IPS-18a (cell line): ENCODE results near the gene LRRC4.

Experiments
- H3K27ac ChIP-seq: one replicate; pipeline ENCODE4 v1.5.1; 2013; ENCODE audit warnings: low read length
- H3K27me3 ChIP-seq: one replicate; pipeline ENCODE4 v1.6.1; 2013; ENCODE audit warnings: mild to moderate bottlenecking, low read length; ENCODE audit not compliant: control insufficient read depth, insufficient read depth
- H3K36me3 ChIP-seq: one replicate; pipeline ENCODE4 v1.6.1; 2013; ENCODE audit warnings: low read depth, low read length; ENCODE audit not compliant: control insufficient read depth
- H3K4me1 ChIP-seq: one replicate; pipeline ENCODE4 v1.6.1; 2013; ENCODE audit warnings: low read depth, low read length; ENCODE audit not compliant: control insufficient read depth
- H3K4me3 ChIP-seq: one replicate; pipeline ENCODE4 v1.5.1; 2013; ENCODE audit warnings: low read length
- H3K9ac ChIP-seq: one replicate; pipeline ENCODE4 v1.6.1; 2013; ENCODE audit warnings: mild to moderate bottlenecking, low read length, moderate library complexity
- H3K9me3 ChIP-seq: one replicate; pipeline ENCODE4 v1.6.1; 2013; ENCODE audit warnings: low read depth, low read length; ENCODE audit not compliant: control insufficient read depth

LRRC4 gene

GRCh38 chr7:128039544-128039953 is 8.3 kb upstream of the LRRC4 start:
- no peaks in the 10 kb centered on the region for H3K27me3 ChIP-seq
- no peaks in the 10 kb centered on the region for H3K9me3 ChIP-seq
- H3K9ac ChIP-seq = no peak overlapping the region
- H3K4me1 ChIP-seq = no peaks in the 10 kb centered on the region
- H3K27ac ChIP-seq = no peak overlapping the region
- H3K36me3 ChIP-seq = no peaks in the 10 kb centered on the region
- no peak overlapping the region for H3K4me3 ChIP-seq

DNA sequence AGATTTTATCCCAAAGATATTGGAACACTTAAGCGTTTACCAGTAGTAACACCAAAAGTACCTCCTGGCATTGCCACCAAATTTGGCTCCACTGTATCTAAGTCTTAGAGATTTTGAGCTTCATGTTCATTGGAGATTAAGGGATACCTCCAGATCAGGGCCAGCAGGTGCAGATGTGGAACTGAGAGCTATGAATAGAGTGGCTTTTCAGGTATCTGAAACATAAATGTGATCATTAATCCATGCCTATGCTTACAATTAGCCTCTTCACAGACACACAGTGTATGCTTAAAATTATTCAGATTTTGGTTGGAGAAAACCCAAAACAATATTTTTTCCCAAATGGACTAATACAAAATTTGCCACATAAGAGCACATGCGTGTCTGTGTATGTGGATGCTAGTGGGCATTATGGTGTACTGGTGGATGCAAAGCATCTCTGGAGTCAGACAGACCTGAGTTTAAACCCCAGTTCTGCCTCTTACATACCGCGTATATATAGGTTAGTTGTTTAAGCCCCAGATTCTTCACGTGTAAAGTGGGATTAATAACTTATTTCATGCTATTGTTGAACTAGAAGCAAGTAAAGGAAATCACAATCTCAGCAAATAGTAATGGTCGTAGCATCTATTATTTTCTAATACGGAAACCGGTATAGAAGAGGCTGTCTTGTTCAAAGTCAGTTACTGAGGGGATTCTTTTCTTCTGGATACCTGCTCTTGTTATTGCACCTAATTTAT is 6.8 kb upstream of the LRRC4 start:
- H3K36me3 ChIP-seq = no peaks in the 10 kb centered on the region
- no peak overlapping the region for H3K9ac ChIP-seq
- peaks cover 4% of the 10 kb centered on the region for H3K4me1 ChIP-seq
- H3K27me3 ChIP-seq = peaks cover 13% of the 10 kb centered on the region
- H3K9me3 ChIP-seq = no peaks in the 10 kb centered on the region
- no peak overlapping the region for H3K27ac ChIP-seq
- no peak overlapping the region for H3K4me3 ChIP-seq

GRCh38 chr7:128037081-128037480 is 5.8 kb upstream of the LRRC4 start:
- Histone ChIP-seq H3K9me3 (no peaks in the 10 kb centered on the region), H3K4me3 (no peak overlapping the region), H3K27me3 (peaks cover 20% of the 10 kb centered on the region), H3K9ac (no peak overlapping the region), H3K36me3 (no peaks in the 10 kb centered on the region), H3K27ac (no peak overlapping the region), H3K4me1 (peaks cover 8% of the 10 kb centered on the region)

- H3K4me1 ChIP-seq = peaks cover 8% of the 10 kb centered on the region
- H3K27me3 ChIP-seq = peaks cover 20% of the 10 kb centered on the region
- H3K27ac ChIP-seq = no peak overlapping the region
- no peaks in the 10 kb centered on the region for H3K9me3 ChIP-seq
- H3K36me3 ChIP-seq = no peaks in the 10 kb centered on the region
- H3K9ac ChIP-seq = no peak overlapping the region
- H3K4me3 ChIP-seq = no peak overlapping the region
Measured at GRCh38 chr7:128036226-128036940, 5.1 kb upstream of the LRRC4 start.

DNA sequence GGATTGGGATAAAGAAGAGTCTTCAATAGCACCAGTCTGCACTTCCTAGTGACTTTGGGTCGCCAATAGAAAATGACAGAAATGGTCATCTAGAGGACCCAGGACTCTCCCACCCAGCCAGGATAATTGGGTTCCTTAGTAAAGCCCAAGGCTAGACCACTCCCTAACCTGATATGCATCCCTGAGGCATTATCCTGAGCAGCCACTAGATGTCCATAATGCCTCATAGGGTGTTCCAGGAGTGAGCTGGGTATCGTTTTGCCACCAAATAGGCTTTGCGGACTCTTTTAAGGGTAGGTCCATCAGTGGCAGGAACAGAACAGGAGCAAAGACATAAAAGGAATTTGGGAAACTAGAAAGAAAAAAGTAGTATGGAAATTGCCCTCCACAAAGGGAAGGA is 4.5 kb upstream of the LRRC4 start:
- no peak overlapping the region for H3K27ac ChIP-seq
- H3K36me3 ChIP-seq = no peaks in the 10 kb centered on the region
- no peak overlapping the region for H3K4me3 ChIP-seq
- no peaks in the 10 kb centered on the region for H3K9me3 ChIP-seq
- peaks cover 8% of the 10 kb centered on the region for H3K4me1 ChIP-seq
- peaks cover 20% of the 10 kb centered on the region for H3K27me3 ChIP-seq
- no peak overlapping the region for H3K9ac ChIP-seq

DNA sequence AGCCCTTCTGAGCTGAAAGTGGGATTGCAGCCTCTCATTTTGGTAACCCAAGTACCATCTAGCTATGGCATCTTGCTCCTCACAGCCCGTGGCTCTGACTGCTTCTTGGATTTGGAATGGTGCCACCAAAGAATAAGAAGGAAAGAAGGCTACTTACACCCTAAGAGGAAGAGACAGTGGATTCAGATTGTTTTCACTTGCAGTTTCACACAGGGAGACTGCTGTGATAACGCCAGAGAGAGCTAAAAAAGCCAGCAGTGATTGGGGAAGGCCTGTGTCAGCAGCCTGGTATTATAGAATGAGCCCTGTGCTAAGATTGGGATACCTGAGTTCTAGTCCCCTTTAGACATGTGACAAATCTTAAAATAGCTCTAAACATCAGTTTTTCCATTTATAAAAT is 3.6 kb upstream of the LRRC4 start:
- Histone ChIP-seq H3K9me3 (no peaks in the 10 kb centered on the region), H3K36me3 (no peaks in the 10 kb centered on the region), H3K4me1 (peaks cover 12% of the 10 kb centered on the region), H3K4me3 (no peak overlapping the region), H3K27ac (no peak overlapping the region), H3K27me3 (peaks cover 27% of the 10 kb centered on the region), H3K9ac (no peak overlapping the region)

- Histone ChIP-seq H3K36me3 (peaks cover 10% of the 10 kb centered on the region), H3K9me3 (no peaks in the 10 kb centered on the region), H3K27ac (no peak overlapping the region), H3K27me3 (peaks cover 38% of the 10 kb centered on the region), H3K4me3 (peak overlapping the region; percentile 55), H3K9ac (no peak overlapping the region), H3K4me1 (peaks cover 15% of the 10 kb centered on the region)
Measured at GRCh38 chr7:128033246-128033645, 2.0 kb upstream of the LRRC4 start.

GRCh38 chr7:128032605-128033235 is 1.5 kb upstream of the LRRC4 start:
- Histone ChIP-seq H3K36me3 (peaks cover 10% of the 10 kb centered on the region), H3K9me3 (no peaks in the 10 kb centered on the region), H3K27ac (no peak overlapping the region), H3K9ac (no peak overlapping the region), H3K27me3 (peaks cover 38% of the 10 kb centered on the region), H3K4me3 (peak overlapping the region; percentile 55), H3K4me1 (peaks cover 18% of the 10 kb centered on the region)

DNA sequence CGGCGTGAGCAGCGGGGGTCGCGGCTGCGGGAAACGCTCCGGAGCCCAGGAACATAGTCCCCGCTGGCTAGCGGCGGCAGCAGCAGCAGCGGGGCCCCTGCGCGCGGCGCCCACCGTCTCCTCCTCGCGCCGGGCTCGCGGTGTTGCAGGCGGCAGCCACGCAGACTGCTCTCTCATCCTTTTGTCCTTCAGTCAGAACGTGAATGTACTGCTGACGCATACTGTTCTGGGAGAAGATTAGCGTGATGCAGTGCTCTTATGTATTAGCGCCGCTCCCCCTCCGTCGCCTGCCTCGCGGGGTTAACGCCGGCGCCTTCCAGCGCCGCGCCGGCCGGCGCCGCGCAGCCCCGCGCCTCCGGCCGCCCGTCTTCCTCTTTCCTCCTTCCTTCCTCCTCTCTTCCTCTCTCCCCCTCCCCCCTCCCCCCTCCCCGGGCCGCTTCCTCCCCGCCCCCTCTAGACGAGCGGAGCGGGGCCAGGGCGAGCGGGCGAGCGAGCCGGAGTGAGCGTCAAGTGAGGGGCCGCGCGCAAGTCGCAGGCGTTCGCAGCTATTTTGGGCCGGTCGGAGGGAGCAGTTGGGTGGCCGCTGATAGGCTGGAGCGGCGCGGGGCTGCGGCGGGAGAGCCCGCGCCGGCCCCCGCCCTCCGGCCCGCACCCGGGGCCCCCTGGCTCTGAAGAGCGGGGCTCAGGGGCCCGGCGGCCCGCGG is 816 bp upstream of the LRRC4 start:
- peaks cover 25% of the 10 kb centered on the region for H3K4me1 ChIP-seq
- no peak overlapping the region for H3K27ac ChIP-seq

GRCh38 chr7:128030263-128030653 is 979 bp downstream of the LRRC4 start:
- peaks cover 10% of the 10 kb centered on the region for H3K36me3 ChIP-seq
- peaks cover 28% of the 10 kb centered on the region for H3K4me1 ChIP-seq
- no peaks in the 10 kb centered on the region for H3K9me3 ChIP-seq
- H3K27me3 ChIP-seq = peaks cover 38% of the 10 kb centered on the region
- H3K27ac ChIP-seq = no peak overlapping the region
- peak overlapping the region; percentile 84 for H3K4me3 ChIP-seq
- peak overlapping the region; percentile 65 for H3K9ac ChIP-seq

More for the DNA sequence above, 816 bp upstream of the LRRC4 start:
- H3K36me3 ChIP-seq = peaks cover 10% of the 10 kb centered on the region
- peaks cover 38% of the 10 kb centered on the region for H3K27me3 ChIP-seq
- H3K9ac ChIP-seq = peak overlapping the region; percentile 44
- no peaks in the 10 kb centered on the region for H3K9me3 ChIP-seq
- H3K4me3 ChIP-seq = peak overlapping the region; percentile 61

DNA sequence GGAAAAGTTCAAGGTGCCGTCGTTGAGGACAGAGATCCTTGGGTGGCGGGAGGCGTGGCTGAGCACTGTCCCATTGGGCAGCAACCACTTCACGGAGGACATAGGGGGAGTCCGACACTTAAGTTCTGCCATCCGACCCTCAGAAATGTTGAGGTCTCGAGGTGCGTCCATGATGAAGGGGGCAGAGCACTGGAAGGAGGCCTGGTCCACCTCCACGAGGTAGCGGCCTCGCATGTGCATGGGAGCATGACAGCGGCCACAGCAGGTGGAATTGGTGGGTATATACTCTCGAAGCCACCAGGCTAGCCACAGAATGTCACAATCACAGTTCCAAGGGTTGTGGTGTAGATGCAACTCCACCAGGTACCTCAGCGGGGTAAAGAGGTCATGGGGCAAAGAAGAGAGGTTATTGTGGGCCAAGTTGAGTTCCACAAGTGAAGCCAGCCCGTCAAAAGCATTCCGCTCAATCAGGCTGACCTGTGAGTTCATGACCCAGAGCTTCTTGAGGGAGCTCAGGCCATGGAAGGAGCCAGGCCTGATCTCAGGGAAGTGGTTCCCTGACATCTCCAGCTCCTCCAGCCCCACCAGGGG is 1.7 kb downstream of the LRRC4 start:
- Histone ChIP-seq H3K9me3 (no peaks in the 10 kb centered on the region), H3K27me3 (peaks cover 38% of the 10 kb centered on the region), H3K36me3 (peaks cover 10% of the 10 kb centered on the region), H3K4me1 (peaks cover 28% of the 10 kb centered on the region), H3K27ac (no peak overlapping the region), H3K9ac (no peak overlapping the region), H3K4me3 (peak overlapping the region; percentile 84)
